ENCODE results near the gene ST7L. TPM values are rescaled to one million over a fixed set of nuclear protein-coding genes. Genes with fewer than 3 reads are reported as not detected.

Gene ST7L
- total RNA-seq, 1 donor: 29.8 TPM

DNA sequence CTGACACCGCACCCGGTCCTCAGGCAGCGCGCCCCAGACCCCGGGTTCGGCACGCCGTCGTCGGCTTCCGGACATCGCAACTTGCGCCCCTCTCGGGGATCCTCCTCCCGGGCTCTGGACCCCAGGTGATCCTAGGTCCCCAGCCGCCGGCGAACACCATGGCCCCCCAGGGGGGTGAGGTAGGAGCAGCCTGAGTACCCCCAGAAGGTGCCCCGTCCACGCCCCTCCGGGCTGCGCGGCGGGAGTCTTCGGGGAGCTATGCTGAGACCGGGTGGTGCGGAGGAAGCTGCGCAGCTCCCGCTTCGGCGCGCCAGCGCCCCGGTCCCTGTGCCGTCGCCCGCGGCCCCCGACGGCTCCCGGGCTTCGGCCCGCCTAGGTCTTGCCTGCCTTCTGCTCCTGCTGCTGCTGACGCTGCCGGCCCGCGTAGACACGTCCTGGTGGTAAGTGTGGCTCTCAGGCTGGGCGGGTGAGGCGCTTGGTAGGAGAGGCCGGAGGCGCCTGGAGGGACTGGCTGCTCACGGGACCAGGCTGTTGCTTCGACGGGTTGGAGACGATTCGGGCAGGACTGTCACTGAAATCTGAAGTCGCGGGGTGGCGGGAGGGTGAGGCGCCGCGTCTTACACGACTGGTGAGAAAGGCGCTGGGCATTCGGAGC lies 109.8 kb downstream of the ST7L start:
- TF ChIP-seq, protein P1, sequence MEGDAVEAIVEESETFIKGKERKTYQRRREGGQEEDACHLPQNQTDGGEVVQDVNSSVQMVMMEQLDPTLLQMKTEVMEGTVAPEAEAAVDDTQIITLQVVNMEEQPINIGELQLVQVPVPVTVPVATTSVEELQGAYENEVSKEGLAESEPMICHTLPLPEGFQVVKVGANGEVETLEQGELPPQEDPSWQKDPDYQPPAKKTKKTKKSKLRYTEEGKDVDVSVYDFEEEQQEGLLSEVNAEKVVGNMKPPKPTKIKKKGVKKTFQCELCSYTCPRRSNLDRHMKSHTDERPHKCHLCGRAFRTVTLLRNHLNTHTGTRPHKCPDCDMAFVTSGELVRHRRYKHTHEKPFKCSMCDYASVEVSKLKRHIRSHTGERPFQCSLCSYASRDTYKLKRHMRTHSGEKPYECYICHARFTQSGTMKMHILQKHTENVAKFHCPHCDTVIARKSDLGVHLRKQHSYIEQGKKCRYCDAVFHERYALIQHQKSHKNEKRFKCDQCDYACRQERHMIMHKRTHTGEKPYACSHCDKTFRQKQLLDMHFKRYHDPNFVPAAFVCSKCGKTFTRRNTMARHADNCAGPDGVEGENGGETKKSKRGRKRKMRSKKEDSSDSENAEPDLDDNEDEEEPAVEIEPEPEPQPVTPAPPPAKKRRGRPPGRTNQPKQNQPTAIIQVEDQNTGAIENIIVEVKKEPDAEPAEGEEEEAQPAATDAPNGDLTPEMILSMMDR (IDR thresholded peaks at IDR 0.05; ENCODE audit: insufficient read depth, low read depth, low read length): no peak
- no peak for DNase-seq (ENCODE audit: low read depth)
- H3K4me3 ChIP-seq (ENCODE audit: low read depth, low read length): peak overlapping the region; percentile 66

GRCh38 chr1:112508278-112509004 lies 110.5 kb downstream of the ST7L start, which contains the start of gene WNT2B:
TSS of gene WNT2B (plus strand) at chr1:112508965. CDS start at chr1:112509263, 298 bp downstream.
- H3K4me3 ChIP-seq (ENCODE audit: low read depth, low read length): peak within 1 kb of the TSS; percentile 66
- TF ChIP-seq, protein P1 (IDR thresholded peaks at IDR 0.05; ENCODE audit: insufficient read depth, low read depth, low read length): no peak
- DNase-seq (ENCODE audit: low read depth): no peak

DNA sequence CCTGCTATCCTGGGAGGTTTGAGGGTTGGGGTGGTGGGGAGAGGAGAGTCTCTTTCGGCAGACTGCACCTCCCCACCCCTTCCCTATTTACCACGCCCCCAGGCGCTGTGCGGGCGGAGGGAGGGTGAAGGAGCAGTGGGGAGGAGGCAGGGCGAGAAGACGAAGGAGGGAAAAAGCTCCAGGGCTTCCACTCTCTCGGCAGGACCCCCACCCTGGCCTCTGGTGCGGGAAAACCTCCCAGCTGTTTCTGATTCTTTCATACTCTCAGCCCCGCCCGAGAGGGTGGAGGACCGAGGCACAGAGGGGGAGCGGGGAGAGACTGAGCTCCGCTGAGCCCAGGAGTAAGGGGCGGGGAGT lies 111.0 kb downstream of the ST7L start:
- H3K4me3 ChIP-seq (ENCODE audit: low read depth, low read length): peak overlapping the region; percentile 66
- TF ChIP-seq, protein P1 (IDR thresholded peaks at IDR 0.05; ENCODE audit: insufficient read depth, low read depth, low read length): no peak
- DNase-seq (ENCODE audit: low read depth): no peak

GRCh38 chr1:112507336-112507735 lies 111.6 kb downstream of the ST7L start:
- TF ChIP-seq, protein P1 (IDR thresholded peaks at IDR 0.05; ENCODE audit: insufficient read depth, low read depth, low read length): no peak
- peak overlapping the region; percentile 66 for H3K4me3 ChIP-seq (ENCODE audit: low read depth, low read length)
- DNase-seq (ENCODE audit: low read depth): no peak

- TF ChIP-seq, protein P1 (IDR thresholded peaks at IDR 0.05; ENCODE audit: insufficient read depth, low read depth, low read length): no peak
- H3K4me3 ChIP-seq (ENCODE audit: low read depth, low read length): no peak overlapping the region
- no peak for DNase-seq (ENCODE audit: low read depth)
These were observed 112.2 kb downstream of the ST7L start for GRCh38 chr1:112506731-112507130.

DNA sequence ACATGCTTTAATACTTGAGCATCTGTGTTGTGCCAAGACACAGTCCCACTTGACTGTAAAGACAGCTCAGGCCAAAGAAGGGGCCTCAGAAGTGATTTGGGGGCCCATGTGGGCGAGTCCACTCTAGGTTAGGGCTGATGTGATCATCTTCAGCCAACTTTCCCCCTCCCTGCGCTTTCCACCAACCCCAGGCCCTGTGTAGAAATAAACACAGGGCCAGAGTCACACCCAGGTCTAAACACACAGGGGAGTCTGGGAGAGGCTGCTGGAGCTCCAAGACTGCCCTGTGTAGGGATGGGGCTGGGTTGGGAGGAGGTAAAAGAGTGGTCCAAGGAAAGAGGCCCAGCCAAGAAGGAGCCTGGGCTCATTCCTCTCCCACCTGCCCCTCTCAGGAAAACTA lies 112.6 kb downstream of the ST7L start:
- TF ChIP-seq, protein P1 (IDR thresholded peaks at IDR 0.05; ENCODE audit: insufficient read depth, low read depth, low read length): no peak
- H3K4me3 ChIP-seq (ENCODE audit: low read depth, low read length): no peak overlapping the region

More for the DNA sequence above, 112.6 kb downstream of the ST7L start:
- no peak for DNase-seq (ENCODE audit: low read depth)
